Fibroblast of lung (primary cell): ENCODE measurements around the gene CORO2A. TPM values are rescaled to one million over a fixed set of nuclear protein-coding genes. Genes with fewer than 3 reads are reported as not detected.

ENCODE experiments used
- DNase-seq, 2 donors: peaks; one replicate each; pipeline versions ENCODE4 v3.0.0 to v3.0.0-alpha.2; 2010; ENCODE audit warnings: low read depth in 2 of 2
- H2AFZ ChIP-seq: 2 replicates; pipeline ENCODE4 v1.5.1; 2012; ENCODE audit warnings: low read length, control low read depth, inconsistent platforms
- H3K27ac ChIP-seq: 2 replicates; pipeline ENCODE4 v1.5.1; 2011; ENCODE audit warnings: low read length, control low read depth; ENCODE audit not compliant: insufficient read depth
- H3K27me3 ChIP-seq: 2 replicates; pipeline ENCODE4 v1.5.1; 2011; ENCODE audit warnings: mild to moderate bottlenecking, low read length; ENCODE audit not compliant: control insufficient read depth, insufficient read depth
- H3K36me3 ChIP-seq: 2 replicates; pipeline ENCODE4 v1.5.1; 2011; ENCODE audit warnings: low read length; ENCODE audit not compliant: control insufficient read depth, insufficient read depth
- H3K4me1 ChIP-seq: 2 replicates; pipeline ENCODE4 v1.5.1; 2011; ENCODE audit warnings: low read length; ENCODE audit not compliant: control insufficient read depth, insufficient read depth; ENCODE audit errors: extremely low read depth
- H3K4me2 ChIP-seq: 2 replicates; pipeline ENCODE4 v1.5.1; 2011; ENCODE audit warnings: low read length, control low read depth; ENCODE audit not compliant: insufficient read depth; ENCODE audit errors: extremely low read depth
- H3K4me3 ChIP-seq, 4 experiments: fragments of 200-600 bp in 1 of 4; sonication (generic) in 1 of 4; replicated peaks in 1 of 4; 2 replicates each; pipeline ENCODE4 v1.5.1; 2011 to 2016; ENCODE audit warnings: low read length in 4 of 4, low read depth in 3 of 4, mild to moderate bottlenecking in 3 of 4, control low read depth in 2 of 4, inconsistent platforms in 1 of 4, mixed read lengths in 1 of 4; ENCODE audit not compliant: insufficient read depth in 1 of 4; ENCODE audit errors: control extremely low read depth in 1 of 4
- H3K79me2 ChIP-seq: 2 replicates; pipeline ENCODE4 v1.5.1; 2012; ENCODE audit warnings: mild to moderate bottlenecking, low read length, inconsistent platforms; ENCODE audit not compliant: control insufficient read depth, insufficient read depth
- H3K9ac ChIP-seq: 2 replicates; pipeline ENCODE4 v1.5.1; 2011; ENCODE audit warnings: mild to moderate bottlenecking, low read length, control low read depth; ENCODE audit not compliant: insufficient read depth
- H3K9me3 ChIP-seq: 2 replicates; pipeline ENCODE4 v1.5.1; 2012; ENCODE audit warnings: low read depth, low read length; ENCODE audit not compliant: control insufficient read depth, insufficient read depth
- H4K20me1 ChIP-seq: 2 replicates; pipeline ENCODE4 v1.5.1; 2011; ENCODE audit warnings: low read length; ENCODE audit not compliant: control insufficient read depth, insufficient read depth; ENCODE audit errors: extremely low read depth
- CTCF ChIP-seq, 2 donors: IDR thresholded peaks in 1 of 2; conservative IDR thresholded peaks in 1 of 2; 1 replicate in 1 of 2; 2 replicates in 1 of 2; pipeline ENCODE4 v1.5.1; 2011 to 2012; ENCODE audit warnings: low read length in 2 of 2, control low read depth in 1 of 2, inconsistent platforms in 1 of 2, low read depth in 1 of 2, mild to moderate bottlenecking in 1 of 2
- EZH2 ChIP-seq: IDR thresholded peaks from 2 replicates; pipeline ENCODE4 v1.5.1; 2012; ENCODE audit warnings: low read length, control low read depth, mild to moderate bottlenecking; ENCODE audit errors: missing control alignments
- polyA plus RNA-seq, 2 donors: library from polyadenylated mRNA; depleted of rRNA in 1 of 2; stranded (reverse) in 1 of 2; unstranded in 1 of 2; fragments of >200 nt; gene quantifications; 2 replicates each; pipeline ENCODE4 v1.2.1, GENCODE V29; 2011 to 2012; ENCODE audit warnings: missing spikeins in 1 of 2
- total RNA-seq: library from RNA; depleted of rRNA; stranded (reverse); fragments of >200 nt; gene quantifications from 2 replicates; pipeline ENCODE4 v1.2.1, GENCODE V29; 2014

The CORO2A gene
- total and polyA plus RNA-seq, 2 donors (not counting 1 experiment from before 2014, with no cell fraction given), result 0.11 to 0.50 TPM

- peaks cover 6% of the 10 kb centered on the region for H3K36me3 ChIP-seq
- TF ChIP-seq EZH2 (no peak), CTCF (conservative IDR thresholded peaks at IDR 0.05 in 1 of 2, IDR thresholded peaks at IDR 0.05 in 1 of 2; ENCODE audit: low read depth in 1 of 2, low read length in 2 of 2) (no peak)
- H3K9me3 ChIP-seq, result no peaks in the 10 kb centered on the region
- DNase-seq, result no peak
- no peak overlapping the region for H3K9ac ChIP-seq
- no peaks in the 10 kb centered on the region for H4K20me1 ChIP-seq
- no peaks in the 10 kb centered on the region for H3K79me2 ChIP-seq
- no peak overlapping the region for H3K27ac ChIP-seq
- H3K4me3 ChIP-seq, result no peak overlapping the region
- no peak overlapping the region for H3K4me2 ChIP-seq
- H3K27me3 ChIP-seq, result no peaks in the 10 kb centered on the region
- peaks cover 18% of the 10 kb centered on the region for H3K4me1 ChIP-seq
- no peak overlapping the region for H2AFZ ChIP-seq
Measured at GRCh38 chr9:98220911-98221310, 28.5 kb upstream of the CORO2A start.

GRCh38 chr9:98219794-98220370, 27.4 kb upstream of the CORO2A start:
- no peak overlapping the region for H3K27ac ChIP-seq
- H3K79me2 ChIP-seq, result no peaks in the 10 kb centered on the region
- no peak overlapping the region for H3K9ac ChIP-seq
- H4K20me1 ChIP-seq, result no peaks in the 10 kb centered on the region
- TF ChIP-seq EZH2, result no peak
- TF ChIP-seq CTCF (conservative IDR thresholded peaks at IDR 0.05 in 1 of 2, IDR thresholded peaks at IDR 0.05 in 1 of 2; ENCODE audit: low read depth in 1 of 2, low read length in 2 of 2), result no peak
- H3K36me3 ChIP-seq, result peaks cover 6% of the 10 kb centered on the region
- H2AFZ ChIP-seq, result no peak overlapping the region
- H3K4me3 ChIP-seq, result no peak overlapping the region
- peaks cover 14% of the 10 kb centered on the region for H3K4me1 ChIP-seq
- H3K27me3 ChIP-seq, result no peaks in the 10 kb centered on the region
- no peak overlapping the region for H3K4me2 ChIP-seq
- DNase-seq, result no peak
- no peaks in the 10 kb centered on the region for H3K9me3 ChIP-seq

- no peak overlapping the region for H3K4me3 ChIP-seq
- no peaks in the 10 kb centered on the region for H3K27me3 ChIP-seq
- DNase-seq, result no peak
- peaks cover 14% of the 10 kb centered on the region for H3K4me1 ChIP-seq
- no peaks in the 10 kb centered on the region for H4K20me1 ChIP-seq
- no peak overlapping the region for H3K27ac ChIP-seq
- H3K4me2 ChIP-seq, result no peak overlapping the region
- H3K79me2 ChIP-seq, result no peaks in the 10 kb centered on the region
- peaks cover 6% of the 10 kb centered on the region for H3K36me3 ChIP-seq
- H3K9ac ChIP-seq, result no peak overlapping the region
- no peak for TF ChIP-seq EZH2
- H3K9me3 ChIP-seq, result no peaks in the 10 kb centered on the region
- H2AFZ ChIP-seq, result no peak overlapping the region
Measured at GRCh38 chr9:98219364-98219716, 26.9 kb upstream of the CORO2A start.
